Germinal center (tissue), 1 donor: ENCODE data around the gene GHRH.

Experiments
- DNase-seq: peaks from one replicate; pipeline ENCODE4 v3.0.0; 2012; ENCODE audit warnings: mixed read lengths, low spot score

Gene GHRH

DNA sequence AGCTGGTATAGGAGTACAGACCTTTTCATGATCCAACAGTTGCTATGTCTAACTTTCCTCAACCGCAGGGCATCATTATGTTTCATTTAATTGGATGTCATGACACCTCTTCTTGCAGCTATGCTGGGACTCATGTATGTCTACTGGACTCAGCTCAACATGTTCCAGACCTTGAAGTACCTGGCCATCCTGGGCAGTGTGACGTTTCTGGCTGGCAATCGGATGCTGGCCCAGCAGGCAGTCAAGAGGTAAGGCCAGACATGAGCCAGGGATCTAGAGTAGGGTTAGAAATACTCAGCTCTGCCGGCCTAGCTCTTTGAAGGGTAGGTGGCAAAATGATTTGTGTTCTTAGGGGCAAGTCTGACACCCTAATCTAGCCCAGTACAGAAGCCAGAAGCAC is 25.2 kb downstream of the GHRH start:
- no peak for DNase-seq

DNA sequence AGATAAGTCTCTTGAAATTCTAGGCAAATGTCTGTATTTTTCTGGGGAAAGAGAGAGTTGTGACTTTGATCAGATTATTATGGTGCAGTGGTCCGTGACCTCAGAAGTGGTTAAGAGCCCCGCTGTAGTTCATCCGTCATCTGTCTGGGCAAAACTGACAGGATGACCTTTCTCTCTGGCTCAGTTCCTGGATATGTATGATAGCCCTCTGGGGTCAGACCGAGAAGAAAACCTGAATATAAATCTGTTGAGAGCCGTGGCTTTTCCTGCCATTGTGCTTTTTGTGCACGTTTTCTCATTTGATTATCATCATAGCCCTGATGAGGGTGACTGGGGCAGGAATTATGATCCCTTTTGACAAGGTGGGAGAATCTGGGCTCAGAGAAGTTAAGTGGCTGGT is 26.5 kb downstream of the GHRH start:
- no peak for DNase-seq

DNA sequence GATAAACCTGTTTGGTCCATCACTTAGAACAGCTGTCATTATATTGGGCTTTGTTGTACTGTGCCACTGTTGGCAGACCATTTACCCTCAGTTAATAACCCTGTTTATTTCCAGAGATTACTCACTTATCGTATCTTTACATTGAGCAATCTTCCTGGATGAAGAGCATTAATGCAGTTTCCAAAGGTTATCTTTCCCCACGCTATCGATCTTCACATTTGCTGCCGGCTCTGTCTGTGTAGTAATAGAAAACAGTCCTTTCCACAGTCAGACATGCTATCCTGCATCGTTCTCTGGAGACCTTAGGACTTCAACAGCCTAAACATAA is 27.4 kb downstream of the GHRH start:
- no peak for DNase-seq

DNA sequence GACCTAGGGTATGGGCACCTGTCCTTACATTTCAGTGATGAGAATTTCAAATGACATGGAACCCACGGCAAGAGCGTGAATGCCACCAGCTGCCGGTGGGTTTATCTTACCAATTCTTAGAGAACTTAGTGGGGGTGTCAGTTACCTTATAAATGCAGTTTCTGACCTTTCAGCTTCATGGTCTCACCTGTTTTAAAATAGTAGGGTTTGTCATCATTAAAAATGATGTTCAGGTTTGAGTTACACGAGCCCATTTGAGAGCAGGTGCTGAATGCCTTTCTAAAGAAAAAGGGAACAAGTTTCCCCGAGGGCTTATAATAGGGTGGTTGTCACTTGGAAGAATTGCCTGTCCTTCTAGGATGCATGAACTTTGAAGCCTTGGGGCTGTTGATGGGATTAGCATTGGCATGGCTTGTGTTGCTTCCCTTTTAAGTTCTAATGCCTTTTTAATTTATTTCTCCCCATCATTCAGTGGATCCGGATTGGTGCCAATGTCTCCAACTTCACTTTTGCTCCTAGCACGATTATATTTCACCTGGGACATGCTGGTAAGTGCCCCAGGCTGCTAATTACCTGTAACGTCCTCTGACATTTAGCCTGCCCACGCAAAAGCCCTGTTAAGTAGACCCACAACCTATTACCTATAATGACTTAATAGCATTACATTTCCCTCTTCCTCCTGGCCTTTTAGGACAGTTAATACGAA is 27.9 kb downstream of the GHRH start:
- no peak for DNase-seq

DNA sequence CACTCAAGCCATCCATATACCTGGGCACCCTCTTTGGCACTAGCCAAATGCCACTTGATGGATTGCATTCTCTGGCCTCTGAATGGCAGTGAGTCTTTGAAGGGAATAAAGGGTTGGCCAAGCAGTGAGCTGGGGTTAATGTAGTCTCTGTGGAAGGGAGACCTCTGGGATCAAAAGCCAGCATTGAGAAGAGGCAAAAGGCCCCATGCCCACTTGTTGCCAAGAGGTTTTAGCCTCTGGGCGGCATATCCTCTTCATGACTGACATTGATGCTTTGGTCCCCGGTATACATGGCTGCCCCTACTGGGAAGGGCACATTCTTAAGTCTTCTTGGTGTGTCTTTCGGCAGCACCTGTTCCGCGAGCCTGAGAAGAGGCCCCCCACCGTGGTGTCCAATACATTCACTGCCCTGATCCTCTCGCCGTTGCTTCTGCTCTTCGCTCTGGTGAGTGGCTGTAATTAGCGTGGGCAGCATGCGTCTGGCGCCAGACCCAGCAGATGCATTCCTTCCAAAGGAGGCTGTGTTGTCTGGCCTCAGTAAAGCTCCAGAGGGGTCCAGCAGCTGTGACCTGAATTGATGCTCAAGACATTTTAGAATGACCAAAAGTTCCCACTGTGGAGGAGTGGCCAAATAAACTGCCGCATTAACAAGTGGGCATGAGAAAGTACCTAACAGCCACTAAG is 29.5 kb downstream of the GHRH start:
- DNase-seq: no peak

DNA sequence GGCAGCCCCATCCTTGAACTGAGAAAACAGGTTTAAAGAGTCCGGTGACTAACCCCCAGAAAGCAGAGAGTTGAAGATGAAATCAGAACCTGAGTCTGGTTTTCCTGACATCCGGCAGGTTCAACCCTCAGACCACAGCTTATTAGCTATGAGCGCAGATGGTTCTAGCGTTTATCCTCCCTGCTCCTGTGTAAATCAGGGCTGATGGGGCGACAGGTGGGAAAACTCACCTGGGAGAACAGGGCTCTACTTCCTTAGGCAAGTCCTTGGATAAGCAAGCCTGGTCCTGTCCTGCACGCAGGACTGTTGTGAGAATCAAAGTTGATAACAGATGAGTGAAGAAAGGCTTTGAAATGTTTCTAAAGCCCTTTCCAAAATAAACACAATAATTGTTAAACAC is 31.4 kb downstream of the GHRH start:
- no peak for DNase-seq

DNA sequence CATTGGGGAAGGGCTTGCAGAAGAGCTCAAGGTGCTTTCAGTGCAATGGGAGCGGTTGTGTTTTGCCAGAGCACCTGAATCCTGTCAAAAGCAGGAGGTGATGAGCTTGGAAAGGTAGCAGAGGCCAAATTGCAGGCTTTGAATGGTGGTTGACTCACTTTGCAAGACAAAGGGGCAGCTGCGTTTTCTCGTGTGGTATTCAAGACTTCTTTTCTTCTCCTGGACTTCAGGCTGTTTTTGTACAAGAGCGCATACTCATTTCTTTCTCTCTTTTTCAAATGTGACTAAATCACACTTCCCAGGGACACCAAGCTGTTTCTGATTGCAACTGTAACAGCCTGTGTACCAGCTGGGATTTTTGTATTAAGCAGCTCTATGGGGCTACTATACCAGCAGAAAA is 32.3 kb downstream of the GHRH start:
- DNase-seq: no peak

DNA sequence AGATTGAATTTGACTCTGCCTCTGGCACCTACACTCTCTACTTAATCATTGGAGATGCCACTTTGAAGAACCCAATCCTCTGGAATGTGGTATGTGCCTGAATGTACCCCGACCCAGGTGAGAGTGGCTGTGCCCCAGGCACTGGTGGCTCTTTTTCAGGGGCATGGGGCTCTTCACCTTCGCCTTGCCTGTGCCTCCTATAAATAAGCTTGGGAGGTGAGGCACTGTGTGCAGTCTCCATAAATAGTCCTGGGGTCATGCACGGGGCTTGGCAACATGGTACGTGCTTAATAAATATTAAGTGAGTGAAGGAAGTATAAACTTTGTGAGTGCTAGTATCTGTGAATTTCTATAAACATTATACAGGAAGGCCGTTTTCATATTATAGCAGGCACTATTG is 33.0 kb downstream of the GHRH start:
- DNase-seq: no peak

DNA sequence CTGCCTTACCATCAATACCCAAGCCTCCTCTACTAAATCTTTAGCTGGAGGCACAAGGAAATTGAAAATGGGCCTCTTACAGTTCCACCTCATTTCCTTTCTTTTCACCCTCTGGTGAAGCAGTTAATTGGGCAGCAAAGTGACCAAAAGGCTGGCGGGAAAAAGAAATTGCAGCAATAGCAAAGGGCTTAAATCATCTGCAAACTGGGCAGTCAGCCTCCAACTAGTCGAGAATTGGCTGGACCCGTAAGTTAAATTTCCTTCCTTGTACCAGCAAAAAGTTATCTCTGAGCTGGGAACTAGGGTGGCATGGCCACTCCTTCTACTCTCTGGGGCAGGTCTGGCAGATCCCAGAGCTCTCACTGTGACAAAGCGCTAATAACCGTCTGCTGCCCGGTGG is 33.5 kb downstream of the GHRH start:
- DNase-seq: no peak

DNA sequence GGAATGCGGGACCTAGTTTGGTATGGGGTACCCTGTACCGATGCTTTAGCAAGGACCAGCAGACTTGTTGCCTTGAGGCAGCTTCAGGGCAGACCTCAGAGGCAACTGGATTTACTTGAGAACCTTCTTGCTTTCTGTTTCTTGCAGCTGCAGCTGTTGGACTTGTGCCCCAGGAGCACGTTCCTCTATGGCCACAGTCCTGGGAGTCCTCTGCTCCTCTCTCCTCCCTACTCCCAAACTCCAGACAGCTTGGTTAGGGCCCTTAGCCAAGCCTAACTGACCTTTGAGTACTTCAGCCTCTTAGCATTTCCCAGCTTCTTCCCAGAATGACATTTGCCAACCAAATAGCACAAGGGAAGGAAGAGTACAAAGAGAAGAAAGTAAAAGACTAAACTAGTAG is 34.7 kb downstream of the GHRH start:
- DNase-seq: no peak

DNA sequence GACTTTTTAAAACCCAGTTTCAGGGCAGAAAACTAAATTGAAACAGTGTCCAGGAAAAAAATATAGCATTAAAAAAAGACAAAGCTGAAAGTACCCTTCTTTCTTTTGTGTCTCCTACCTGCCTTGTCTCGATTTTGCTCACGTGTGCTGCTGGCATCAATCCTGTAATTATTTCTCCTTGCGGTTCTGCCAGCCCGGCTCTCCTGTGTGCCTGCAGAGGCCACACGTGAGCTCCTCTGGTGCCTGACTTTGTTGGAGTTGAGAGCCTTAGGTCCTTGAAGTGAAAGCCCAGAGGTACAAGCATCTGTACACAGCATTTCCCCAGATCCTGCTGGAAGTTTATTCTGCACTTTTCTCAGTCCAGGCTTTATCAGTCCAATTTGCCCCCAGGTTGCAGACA is 36.5 kb downstream of the GHRH start:
- no peak for DNase-seq

DNA sequence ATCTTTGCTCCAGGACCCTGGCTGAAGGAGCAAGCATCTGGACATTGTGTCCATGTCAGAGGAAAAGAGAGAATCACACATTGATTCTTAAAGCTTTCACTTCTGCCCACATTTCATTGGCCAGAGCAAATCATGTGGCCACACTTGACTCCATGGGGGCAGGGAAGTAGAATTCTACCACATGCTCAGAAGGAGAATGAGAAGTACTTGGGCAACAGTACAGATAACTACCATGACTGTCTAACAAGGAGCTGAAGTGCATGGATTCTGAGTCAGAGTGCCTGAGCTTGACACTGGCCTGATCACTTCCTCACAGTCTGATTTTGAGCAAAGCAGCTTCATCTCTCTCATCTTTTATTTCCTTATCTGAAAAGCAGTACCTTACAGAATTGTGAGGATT is 38.6 kb downstream of the GHRH start:
- peak; percentile 14 for DNase-seq

DNA sequence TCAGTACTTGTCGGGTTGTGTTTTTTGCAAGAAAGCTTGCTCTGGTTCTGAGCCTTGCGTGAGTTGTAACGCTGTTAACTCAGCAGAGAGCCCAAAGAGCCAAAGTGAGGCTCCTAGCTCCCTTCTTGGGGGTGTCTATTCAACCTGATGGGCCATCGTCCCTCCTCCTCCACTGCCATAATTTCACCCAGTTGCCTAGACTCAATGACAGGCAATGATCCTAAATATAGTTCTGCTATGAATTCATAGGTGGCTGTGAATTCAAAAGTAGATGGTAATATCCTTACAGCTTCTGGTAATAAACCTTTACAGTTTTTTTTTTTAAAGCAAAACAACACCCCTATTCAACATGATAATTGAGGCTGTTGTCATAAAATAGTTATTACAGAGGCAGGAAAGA is 39.5 kb downstream of the GHRH start:
- DNase-seq: no peak

DNA sequence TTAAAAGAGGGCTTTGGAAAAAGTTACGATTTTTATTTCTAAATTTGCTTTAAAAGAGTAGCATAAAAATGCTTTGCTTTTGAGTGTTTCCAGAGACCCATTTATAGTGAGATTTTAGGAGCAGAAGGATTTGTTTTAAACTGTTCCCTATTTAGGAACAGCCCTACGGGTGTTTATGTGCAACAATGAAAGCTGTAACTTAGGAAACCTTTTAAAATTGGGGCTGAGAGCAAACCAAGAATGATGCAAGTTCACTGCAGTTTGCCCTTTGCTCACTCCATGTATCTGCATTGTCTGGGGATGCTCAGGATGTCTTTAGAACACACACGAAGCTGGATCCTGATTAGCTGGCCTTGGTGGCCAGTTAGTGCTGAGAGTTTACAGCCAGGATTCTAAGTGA is 40.9 kb downstream of the GHRH start:
- no peak for DNase-seq

DNA sequence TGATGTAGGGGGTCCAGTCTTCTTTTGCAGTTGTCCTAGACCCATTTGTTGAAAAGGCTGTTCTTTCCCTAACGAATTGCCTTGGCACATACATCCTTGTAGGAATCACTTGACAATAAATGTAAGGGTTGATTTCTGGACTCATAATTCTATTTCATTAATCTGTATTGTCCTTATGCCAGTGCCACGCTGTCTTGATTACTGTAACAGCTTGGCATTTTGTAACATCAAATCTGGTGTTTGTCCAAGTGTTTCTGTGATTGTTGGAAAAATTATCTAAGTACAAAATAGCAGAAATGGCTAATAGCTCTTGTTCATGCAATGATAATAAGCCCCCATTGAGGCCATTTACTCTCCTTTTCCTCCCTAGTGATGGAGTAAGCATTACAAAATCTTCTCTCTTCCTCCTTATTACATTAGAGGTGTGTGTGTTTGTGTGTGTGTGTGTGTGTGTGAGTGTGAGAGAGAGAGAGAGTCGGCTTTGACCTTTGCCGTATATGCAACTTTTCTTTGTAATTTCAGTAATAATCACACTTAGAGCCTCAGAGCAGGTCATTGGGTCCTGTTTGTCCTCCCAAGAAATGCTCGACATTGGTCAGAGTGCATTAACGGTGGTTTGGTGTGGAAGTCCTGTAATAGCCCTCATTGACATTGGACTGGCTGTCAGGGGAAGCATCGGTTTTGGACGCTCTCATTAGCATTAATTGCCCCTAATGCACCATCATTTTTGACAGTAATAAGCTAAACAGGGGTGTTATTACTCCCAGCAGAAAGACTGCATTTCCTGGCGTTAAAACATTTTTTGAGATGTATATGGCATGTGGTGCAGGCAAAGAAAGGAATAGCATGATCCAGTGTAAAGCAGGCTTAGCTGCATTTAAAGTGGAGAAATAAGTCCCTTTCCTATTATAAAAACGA is 41.6 kb downstream of the GHRH start:
- DNase-seq: no peak

DNA sequence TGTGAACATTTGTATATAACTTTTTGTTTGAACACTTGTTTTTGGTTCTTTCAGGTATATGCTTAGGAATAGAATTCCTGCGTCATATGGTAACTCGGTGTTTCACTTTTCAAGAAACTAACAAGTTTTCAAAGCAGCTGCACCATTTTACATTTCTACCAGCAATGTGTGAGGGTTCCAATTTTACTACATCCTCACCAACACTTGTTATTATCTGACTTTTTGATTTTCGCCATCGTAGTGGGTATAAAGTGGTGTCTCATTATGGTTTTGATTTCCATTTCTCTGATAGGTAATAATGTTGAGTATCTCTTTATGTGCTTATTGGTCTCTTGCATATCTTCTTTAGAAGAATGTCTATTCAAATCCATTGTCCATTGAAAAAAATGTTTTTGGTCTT is 42.6 kb downstream of the GHRH start:
- DNase-seq: no peak

DNA sequence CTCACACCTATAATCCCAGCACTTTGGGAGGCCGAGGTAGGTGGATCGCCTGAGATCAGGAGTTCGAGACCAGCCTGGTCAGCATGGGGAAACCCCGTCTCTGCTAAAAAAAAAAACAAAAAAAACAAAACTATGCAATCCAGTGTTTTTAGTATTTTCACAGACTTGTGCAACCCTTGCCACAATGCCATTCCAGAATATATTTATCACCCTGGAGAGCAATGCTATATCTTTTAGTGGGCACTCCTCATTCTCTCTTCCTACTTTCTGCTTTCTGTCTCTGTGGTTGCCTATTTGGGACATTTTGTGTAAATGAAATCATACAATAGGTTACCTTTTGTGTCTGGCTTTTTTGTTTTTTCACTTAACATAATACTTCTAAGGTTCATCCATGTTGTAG is 43.2 kb downstream of the GHRH start:
- DNase-seq: no peak

DNA sequence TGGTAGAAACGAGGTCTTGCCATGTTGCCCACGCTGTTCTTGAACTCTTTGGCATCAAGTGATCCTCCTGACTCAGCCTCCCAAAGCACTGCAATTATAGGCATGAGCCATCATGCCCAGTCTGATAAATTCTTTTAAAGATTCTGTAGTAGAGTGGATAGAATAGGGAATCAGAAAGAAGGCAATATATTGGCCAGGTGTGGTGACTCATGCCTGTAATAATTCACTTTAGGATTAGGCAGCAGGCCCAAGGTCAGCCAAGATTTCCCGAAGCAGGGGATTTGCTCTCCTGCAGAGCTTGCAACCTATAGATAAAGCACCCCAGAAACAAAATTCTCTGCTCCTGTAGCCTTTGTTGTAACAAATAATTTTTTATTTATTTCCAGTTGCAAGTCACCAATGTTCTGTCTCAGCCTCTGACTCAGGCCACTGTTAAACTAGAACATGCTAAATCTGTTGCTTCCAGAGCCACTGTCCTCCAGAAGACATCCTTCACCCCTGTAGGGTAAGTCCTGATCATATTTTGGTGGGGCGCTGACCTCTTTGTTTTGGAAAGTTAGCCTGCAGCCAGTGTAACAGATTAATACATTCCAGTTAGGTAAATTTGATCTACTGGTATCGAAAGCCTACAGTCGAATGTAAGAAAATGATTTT is 51.8 kb downstream of the GHRH start:
- no peak for DNase-seq

DNA sequence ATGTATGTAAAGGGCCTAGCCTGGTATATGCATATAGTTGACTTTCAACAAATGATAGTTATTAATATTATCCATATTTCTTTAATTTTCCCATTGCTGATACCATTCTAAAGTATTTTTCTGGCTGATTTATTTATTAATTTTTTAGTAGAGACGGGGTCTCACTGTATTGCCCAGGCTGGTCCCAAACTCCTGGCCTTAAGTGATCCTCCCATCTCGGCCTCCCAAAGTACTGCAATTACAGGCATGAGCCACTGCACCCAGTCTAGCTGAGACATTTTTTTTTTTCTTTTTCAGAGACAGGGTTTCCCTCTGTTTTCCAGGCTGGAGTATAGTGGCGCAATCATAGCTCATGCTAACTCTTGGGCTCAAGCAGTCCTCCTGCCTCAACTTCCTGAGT is 52.4 kb downstream of the GHRH start:
- no peak for DNase-seq

DNA sequence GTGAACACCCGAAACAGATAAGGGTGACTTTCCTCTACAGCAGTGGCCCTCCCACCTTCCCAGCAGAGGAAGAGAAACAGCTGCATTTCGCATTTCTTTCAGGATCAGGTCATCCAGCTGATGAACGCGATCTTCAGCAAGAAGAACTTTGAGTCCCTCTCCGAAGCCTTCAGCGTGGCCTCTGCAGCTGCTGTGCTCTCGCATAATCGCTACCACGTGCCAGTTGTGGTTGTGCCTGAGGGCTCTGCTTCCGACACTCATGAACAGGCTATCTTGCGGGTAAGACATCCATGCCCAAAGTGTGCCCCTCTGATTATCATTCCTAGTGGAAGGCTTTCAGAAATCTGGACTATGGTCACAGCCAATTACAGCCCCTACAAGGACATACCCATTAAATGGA is 54.4 kb downstream of the GHRH start:
- DNase-seq: no peak

DNA sequence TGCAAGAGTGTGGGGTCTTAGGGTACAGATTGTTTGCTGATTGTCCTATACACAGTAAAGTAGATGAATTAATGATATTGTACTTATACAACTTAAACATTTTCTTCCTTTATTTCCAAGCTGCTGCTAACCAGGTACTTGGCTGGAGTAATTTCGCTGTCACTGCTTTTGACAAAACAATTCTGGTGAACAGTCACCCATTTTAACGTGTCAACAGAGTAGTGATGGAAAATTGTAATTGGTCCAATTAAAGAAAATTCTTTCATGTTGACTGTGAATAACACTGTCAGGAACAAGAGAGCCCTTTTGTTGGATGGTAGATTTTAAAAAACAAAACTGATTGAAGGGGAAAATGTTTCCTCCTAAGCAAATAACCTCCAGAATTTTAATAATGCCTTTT is 55.8 kb downstream of the GHRH start:
- no peak for DNase-seq

DNA sequence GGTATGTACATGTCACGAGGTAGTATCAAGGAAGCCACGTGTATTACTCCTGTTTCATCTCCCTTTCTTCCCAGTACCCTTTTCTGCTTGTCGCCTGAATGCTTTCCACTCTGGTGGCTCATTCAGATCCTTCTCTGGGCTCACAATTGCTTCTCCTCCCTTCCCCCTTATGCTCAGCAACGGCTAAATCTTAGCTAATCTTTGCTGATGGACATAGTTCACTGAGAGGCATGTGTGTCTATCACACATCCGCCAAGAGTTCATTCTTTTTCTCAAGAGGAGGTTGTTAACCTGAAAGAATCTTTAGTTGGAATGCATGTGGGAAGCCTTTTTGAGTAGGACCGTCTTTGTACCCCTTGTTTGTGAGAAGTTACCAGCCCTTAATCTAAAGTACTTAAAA is 56.5 kb downstream of the GHRH start:
- no peak for DNase-seq

DNA sequence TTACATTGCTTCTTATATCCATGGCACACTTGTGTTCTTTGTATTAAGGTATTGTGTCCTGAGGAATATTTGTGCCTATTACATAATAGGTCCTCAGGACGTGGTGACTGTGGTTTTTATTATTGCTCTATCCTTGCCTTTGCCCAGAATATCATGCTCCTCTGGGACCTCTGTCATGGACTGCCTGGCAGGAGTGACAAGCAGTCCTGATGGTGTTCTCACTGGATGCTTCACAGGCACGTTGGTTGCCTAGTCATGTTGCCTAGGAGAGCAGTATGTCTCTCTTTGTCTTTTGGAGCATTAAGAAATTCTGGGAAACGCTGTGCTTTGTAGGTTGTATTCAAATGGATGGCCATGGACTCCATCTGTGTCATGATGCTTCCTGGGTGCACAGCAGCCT is 57.6 kb downstream of the GHRH start:
- DNase-seq: no peak
